H1 (cell line): ENCODE measurements around the gene CSNK1D. TPM values are rescaled to one million over a fixed set of nuclear protein-coding genes. Genes with fewer than 3 reads are reported as not detected.

Source experiments
- CTCF ChIA-PET: fragments of 300-600 bp; sonication (Branson Sonifier 250); formaldehyde crosslinking; loops from one replicate; lab custom pipeline; 2021; ENCODE audit not compliant: partially characterized antibody; lab: Charles Lee
- POLR2A ChIA-PET: fragments of 300-600 bp; sonication (Branson Sonifier 250); formaldehyde crosslinking; loops from one replicate; lab custom pipeline; 2021; ENCODE audit warnings: inconsistent platforms; ENCODE audit not compliant: partially characterized antibody; lab: Charles Lee
- DNase-seq, 2 experiments: peaks; one replicate each; pipeline versions ENCODE4 v3.0.0 to v3.0.0-alpha.2; 2010 to 2022; ENCODE audit warnings: low spot score in 2 of 2, low read depth in 1 of 2, mixed read lengths in 1 of 2
- FAIRE-seq: peaks from 2 replicates; lab custom pipeline; 2011; peaks lifted over from hg19 to GRCh38; lab: Jason Lieb, UNC
- H2AFZ ChIP-seq: 2 replicates; pipeline ENCODE4 v1.8.1; 2012; ENCODE audit warnings: low read length, inconsistent platforms
- H2AK5ac ChIP-seq: 2 replicates; pipeline ENCODE4 v1.6.1; 2013; ENCODE audit warnings: low read depth, low read length
- H2BK120ac ChIP-seq: replicated peaks from 2 replicates; pipeline ENCODE3; 2013; ENCODE audit warnings: low read depth, low read length, inconsistent platforms
- H2BK12ac ChIP-seq: 2 replicates; pipeline ENCODE4 v1.6.1; 2013; ENCODE audit warnings: low read depth, low read length
- H2BK15ac ChIP-seq: 2 replicates; pipeline ENCODE4 v1.6.1; 2013; ENCODE audit warnings: low read length
- H2BK20ac ChIP-seq: 2 replicates; pipeline ENCODE4 v1.6.1; 2013; ENCODE audit warnings: low read length
- H2BK5ac ChIP-seq: 2 replicates; pipeline ENCODE4 v1.6.1; 2013; ENCODE audit warnings: low read depth, low read length
- H3K14ac ChIP-seq: 2 replicates; pipeline ENCODE4 v1.6.1; 2013; ENCODE audit warnings: inconsistent platforms; ENCODE audit not compliant: insufficient read length
- H3K18ac ChIP-seq: 2 replicates; pipeline ENCODE4 v1.6.1; 2013; ENCODE audit warnings: low read length; ENCODE audit errors: extremely low read depth
- H3K23ac ChIP-seq: 2 replicates; pipeline ENCODE4 v1.6.1; 2013; ENCODE audit warnings: inconsistent platforms; ENCODE audit not compliant: insufficient read length
- H3K23me2 ChIP-seq: 2 replicates; pipeline ENCODE4 v1.6.1; 2013; ENCODE audit warnings: low read depth, low read length
- H3K27ac ChIP-seq: 2 replicates; pipeline ENCODE4 v1.6.1; 2011; ENCODE audit warnings: low read depth, low read length, inconsistent platforms
- H3K27me3 ChIP-seq, 4 experiments: replicated peaks in 1 of 4; 1 replicate in 1 of 4; 2 replicates in 3 of 4; pipeline versions ENCODE4 v1.6.1 to v1.8.1; 2011 to 2013; ENCODE audit warnings: low read length in 3 of 4, mild to moderate bottlenecking in 3 of 4, inconsistent platforms in 2 of 4, mixed read lengths in 2 of 4, moderate library complexity in 1 of 4; ENCODE audit not compliant: control insufficient read depth in 3 of 4, insufficient read depth in 3 of 4; ENCODE audit errors: extremely low read depth in 1 of 4
- H3K36me3 ChIP-seq, 4 experiments: 2 replicates each; pipeline versions ENCODE4 v1.6.1 to v1.8.1; 2011 to 2013; ENCODE audit warnings: mild to moderate bottlenecking in 4 of 4, low read length in 3 of 4, moderate library complexity in 2 of 4, control low read depth in 1 of 4, inconsistent platforms in 1 of 4; ENCODE audit not compliant: insufficient read depth in 4 of 4, control insufficient read depth in 2 of 4
- H3K4ac ChIP-seq: replicated peaks from 2 replicates; pipeline ENCODE3; 2013; ENCODE audit warnings: low read length, low read depth, mixed read lengths, inconsistent platforms; ENCODE audit not compliant: insufficient read length
- H3K4me1 ChIP-seq, 4 experiments: replicated peaks in 1 of 4; 1 replicate in 1 of 4; 2 replicates in 3 of 4; pipeline versions ENCODE4 v1.6.1 to v1.8.1; 2011 to 2013; ENCODE audit warnings: low read length in 3 of 4, inconsistent platforms in 2 of 4, mixed read lengths in 1 of 4; ENCODE audit not compliant: insufficient read depth in 4 of 4, control insufficient read depth in 3 of 4
- H3K4me2 ChIP-seq, 2 experiments: 2 replicates each; pipeline versions ENCODE4 v1.6.1 to v1.8.1; 2011 to 2013; ENCODE audit warnings: low read depth in 2 of 2, low read length in 2 of 2, control low read depth in 1 of 2, inconsistent platforms in 1 of 2, mild to moderate bottlenecking in 1 of 2; ENCODE audit not compliant: insufficient read depth in 1 of 2
- H3K4me3 ChIP-seq, 4 experiments: fragments of 200-600, 300-600 bp in 1 of 4; sonication (generic), shearing (Covaris generic), sonication (Bioruptor Twin) in 1 of 4; 2 replicates each; pipeline versions ENCODE4 v1.5.1 to v1.8.1; 2011 to 2016; ENCODE audit warnings: low read length in 4 of 4, low read depth in 3 of 4, control low read depth in 2 of 4, inconsistent platforms in 2 of 4, mild to moderate bottlenecking in 2 of 4, mixed read lengths in 1 of 4, moderate library complexity in 1 of 4; ENCODE audit not compliant: insufficient read depth in 2 of 4; ENCODE audit errors: extremely low read depth in 1 of 4
- H3K56ac ChIP-seq: replicated peaks from 2 replicates; pipeline ENCODE3; 2013; ENCODE audit warnings: low read depth, mild to moderate bottlenecking, mixed read lengths, low read length, inconsistent platforms; ENCODE audit not compliant: insufficient read length
- H3K79me1 ChIP-seq: 2 replicates; pipeline ENCODE4 v1.6.1; 2013; ENCODE audit warnings: low read depth, low read length, control low read depth
- H3K79me2 ChIP-seq, 2 experiments: 2 replicates each; pipeline versions ENCODE4 v1.6.1 to v1.8.1; 2012 to 2013; ENCODE audit warnings: low read length in 2 of 2, mild to moderate bottlenecking in 2 of 2, inconsistent platforms in 1 of 2; ENCODE audit not compliant: insufficient read depth in 2 of 2, control insufficient read depth in 1 of 2
- H3K9ac ChIP-seq, 4 experiments: replicated peaks in 1 of 4; 1 replicate in 1 of 4; 2 replicates in 3 of 4; pipeline versions ENCODE4 v1.6.1 to v1.8.1; 2011 to 2013; ENCODE audit warnings: low read depth in 3 of 4, low read length in 3 of 4, control low read depth in 2 of 4, mild to moderate bottlenecking in 2 of 4, moderate library complexity in 2 of 4, inconsistent platforms in 1 of 4; ENCODE audit errors: extremely low read depth in 1 of 4
- H3K9me3 ChIP-seq, 2 experiments: 2 replicates each; pipeline versions ENCODE4 v1.6.1 to v1.8.1; 2012 to 2013; ENCODE audit warnings: mild to moderate bottlenecking in 2 of 2, moderate library complexity in 2 of 2, control low read depth in 1 of 2, inconsistent platforms in 1 of 2, low read depth in 1 of 2, low read length in 1 of 2, mixed read lengths in 1 of 2; ENCODE audit not compliant: insufficient read depth in 2 of 2
- H4K20me1 ChIP-seq, 2 experiments: replicated peaks in 1 of 2; 2 replicates each; pipeline versions ENCODE3 to v1.8.1; 2011 to 2013; ENCODE audit warnings: inconsistent platforms in 2 of 2, low read length in 2 of 2, mild to moderate bottlenecking in 1 of 2; ENCODE audit not compliant: insufficient read depth in 2 of 2, control insufficient read depth in 1 of 2
- H4K5ac ChIP-seq: 2 replicates; pipeline ENCODE4 v1.6.1; 2013; ENCODE audit warnings: low read length, low read depth, mixed read lengths, inconsistent platforms; ENCODE audit not compliant: insufficient read length
- H4K8ac ChIP-seq: 2 replicates; pipeline ENCODE4 v1.8.0; 2013; ENCODE audit warnings: mild to moderate bottlenecking, moderate library complexity, low read length, inconsistent platforms; ENCODE audit not compliant: insufficient read depth; ENCODE audit errors: extremely low read depth
- H4K91ac ChIP-seq: replicated peaks from 2 replicates; pipeline ENCODE3; 2013; ENCODE audit warnings: low read length, mixed read lengths, inconsistent platforms; ENCODE audit not compliant: insufficient read length
- JUN ChIP-seq: IDR thresholded peaks from 2 replicates; pipeline ENCODE4 v1.6.1; 2011; ENCODE audit warnings: low read depth, mild to moderate bottlenecking, improper control_type of control experiment, low read length
- KDM1A ChIP-seq: fragments of 200-600, 300-600 bp; sonication (generic); IDR thresholded peaks from 2 replicates; pipeline ENCODE4 v1.7.1; 2016; ENCODE audit warnings: mild to moderate bottlenecking, low read length, borderline replicate concordance
- TBP ChIP-seq: IDR thresholded peaks from 2 replicates; pipeline ENCODE4 v1.6.1; 2011; ENCODE audit warnings: low read depth, low read length, improper control_type of control experiment
- WGBS, 2 experiments: shearing (Covaris generic) in 1 of 2; methylation state at CpG; one replicate each; pipeline versions ENCODE4 v1.1.6 to v1.1.7; 2013 to 2015; ENCODE audit warnings: low lambda C conversion rate in 2 of 2, mixed read lengths in 2 of 2, inconsistent platforms in 1 of 2, low coverage in 1 of 2, missing lambda C conversion rate in 1 of 2; ENCODE audit not compliant: insufficient replicate concordance in 2 of 2, insufficient coverage in 1 of 2, insufficient read length in 1 of 2; ENCODE audit errors: extremely low coverage in 1 of 2, missing lambda C conversion rate in 1 of 2; 5-methylcytosine and 5-hydroxymethylcytosine counted together
- polyA plus RNA-seq, 7 experiments: library from polyadenylated mRNA; depleted of rRNA in 3 of 7; stranded (reverse) in 5 of 7; unstranded in 2 of 7; fragments of >200 nt in 5 of 7; fragments of 200-250 nt in 2 of 7; gene quantifications; 1 replicate in 5 of 7; 2 replicates in 1 of 7; 4 replicates in 1 of 7; pipeline versions ENCODE4 v1.2.1 to v1.2.3, GENCODE V29; 2011 to 2013; ENCODE audit warnings: missing spikeins in 2 of 7, mixed read lengths in 2 of 7
- total RNA-seq: library from RNA; stranded (reverse); fragmentation: NEBNext Ultra II Directional; extraction: Animal tissue kit (Norgen Biotek cat#: 25700); gene quantifications from 2 replicates; pipeline ENCODE4 v1.2.1, GENCODE V29; 2021

CSNK1D gene
- total and polyA plus RNA-seq, 2 of the 8 experiments (the other 6 are each of a cell fraction or from before 2014, with no cell fraction given) = 73.5 to 103 TPM

- no peak overlapping the region for H3K56ac ChIP-seq
- CTCF ChIA-PET = no interaction called here
- H3K27me3 ChIP-seq = no peaks in the 10 kb centered on the region
- TF ChIP-seq TBP (no peak), KDM1A (no peak), JUN (no peak)
- TF ChIP-seq, all 59 proteins: peak for 0
- H3K4me2 ChIP-seq = no peak overlapping the region
- no peak overlapping the region for H3K14ac ChIP-seq
- FAIRE-seq (no peak), DNase-seq (no peak)
- no peak overlapping the region for H4K5ac ChIP-seq
- no peak overlapping the region for H2BK20ac ChIP-seq
- H3K23me2 ChIP-seq = no peaks in the 10 kb centered on the region
- H2BK12ac ChIP-seq = no peak overlapping the region
- H4K8ac ChIP-seq = no peak overlapping the region
- no peak overlapping the region for H2BK120ac ChIP-seq
- no peaks in the 10 kb centered on the region for H3K79me2 ChIP-seq
- H3K27ac ChIP-seq = no peak overlapping the region
- H3K9ac ChIP-seq = no peak overlapping the region
- no peak overlapping the region for H3K23ac ChIP-seq
- no peak overlapping the region for H2AK5ac ChIP-seq
- no peak overlapping the region for H2BK5ac ChIP-seq
- H3K36me3 ChIP-seq = peaks cover 0 to 2% (median 0%) of the 10 kb centered on the region in 4 experiments; a peak in 3 of 8 replicates
- peaks cover 2 to 11% of the 10 kb centered on the region in 2 experiments for H4K20me1 ChIP-seq
- POLR2A ChIA-PET = interaction anchor here (0.5 kb wide), 1 partner anchor 10 kb away, joined by 3 read pairs; no protein-coding TSS in a partner anchor
- H3K4me1 ChIP-seq = no peaks in the 10 kb centered on the region
- H3K4me3 ChIP-seq = no peak overlapping the region
- no peaks in the 10 kb centered on the region for H3K9me3 ChIP-seq
- H2AFZ ChIP-seq = no peak overlapping the region
- no peak overlapping the region for H2BK15ac ChIP-seq
- H3K79me1 ChIP-seq = no peaks in the 10 kb centered on the region; the same call in 1 of the 2 replicates
- no peak overlapping the region for H3K18ac ChIP-seq
- no peak overlapping the region for H3K4ac ChIP-seq
- H4K91ac ChIP-seq = no peak overlapping the region
- 89% methylated on average over 17 of the region's 17 CpGs; no CpG with 5 or more reads in 1 of the 2 experiments for WGBS, 2 experiments
These were observed 73.4 kb downstream of the CSNK1D start for GRCh38 chr17:82200135-82200534.
